Stimulated activated CD4-positive, alpha-beta T cell treated with anti-CD3 and anti-CD28 coated beads, TNF-alpha, amount 100 ng/mL, for 24 hours (primary cell): ENCODE data around the gene NOC2L.

Experiments
- DNase-seq, 3 experiments: peaks; one replicate each; pipeline ENCODE4 v3.0.0-alpha.2; 2020; ENCODE audit warnings: low read depth in 3 of 3

Gene NOC2L

DNA sequence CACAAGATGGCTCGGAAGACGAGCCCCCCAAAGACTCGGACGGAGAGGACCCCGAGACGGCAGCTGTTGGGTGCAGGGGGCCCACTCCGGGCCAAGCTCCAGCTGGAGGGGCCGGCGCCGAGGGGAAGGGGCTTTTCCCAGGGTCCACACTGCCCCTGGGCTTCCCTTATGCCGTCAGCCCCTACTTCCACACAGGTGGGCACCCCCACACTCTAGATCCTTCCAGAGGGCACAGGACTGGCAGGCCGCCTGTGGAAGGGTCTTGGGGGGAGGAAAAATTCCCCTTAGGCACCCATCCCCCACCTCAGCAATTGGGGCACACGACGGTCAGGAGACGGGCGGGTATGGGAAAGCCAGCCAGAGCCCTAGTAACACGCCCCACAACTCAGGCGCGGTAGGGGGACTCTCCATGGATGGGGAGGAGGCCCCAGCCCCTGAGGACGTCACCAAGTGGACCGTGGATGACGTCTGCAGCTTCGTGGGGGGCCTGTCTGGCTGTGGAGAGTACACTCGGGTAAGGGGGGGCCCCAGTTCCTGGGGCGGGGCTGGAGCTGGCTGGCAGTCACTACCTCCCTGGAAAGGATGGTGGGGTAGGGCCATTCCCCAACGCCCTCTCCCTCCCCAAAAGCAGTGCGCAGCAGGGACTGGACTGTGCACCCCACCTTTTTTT is 16.1 kb downstream of the NOC2L start:
- DNase-seq = no peak

GRCh38 chr1:942411-942821 is 16.6 kb downstream of the NOC2L start:
- no peak for DNase-seq

DNA sequence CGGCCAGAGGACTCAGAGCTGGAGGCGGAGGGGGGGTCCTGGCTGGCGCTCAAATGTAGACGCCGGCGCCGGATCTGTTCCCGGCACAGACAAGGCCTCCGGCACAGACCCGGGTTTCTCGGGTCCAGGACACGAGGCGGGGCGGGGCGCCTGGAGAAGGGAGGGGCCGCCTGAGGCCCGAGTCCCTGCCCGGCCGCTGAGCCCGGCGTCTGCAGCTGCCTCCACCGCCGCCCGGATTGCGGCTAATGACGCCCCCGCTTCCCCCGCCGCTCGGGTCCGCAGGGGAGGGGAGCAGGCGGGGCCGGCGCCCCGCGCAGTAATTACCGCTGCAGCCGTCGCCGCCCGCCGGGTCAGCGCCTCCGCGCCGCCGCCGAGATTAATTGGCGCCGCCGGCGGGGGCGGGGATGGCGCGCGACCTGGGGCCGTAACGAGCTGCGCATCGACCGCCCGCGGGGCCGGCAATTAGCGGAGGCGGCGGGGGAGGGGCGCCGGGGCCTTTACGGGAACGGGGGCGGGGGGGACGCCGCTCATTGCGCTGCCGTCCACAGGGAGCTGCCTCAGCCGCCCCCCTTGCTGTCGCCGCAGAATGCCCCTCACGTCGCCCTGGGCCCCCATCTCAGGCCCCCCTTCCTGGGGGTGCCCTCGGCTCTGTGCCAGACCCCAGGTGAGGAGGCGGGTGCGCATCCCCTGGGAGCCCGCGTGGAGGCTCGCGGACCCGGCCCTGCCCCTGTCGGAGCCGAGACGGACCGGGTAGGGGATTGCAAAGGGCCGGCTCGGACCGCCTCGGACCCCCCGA is 17.3 kb downstream of the NOC2L start:
- no peak for DNase-seq

DNA sequence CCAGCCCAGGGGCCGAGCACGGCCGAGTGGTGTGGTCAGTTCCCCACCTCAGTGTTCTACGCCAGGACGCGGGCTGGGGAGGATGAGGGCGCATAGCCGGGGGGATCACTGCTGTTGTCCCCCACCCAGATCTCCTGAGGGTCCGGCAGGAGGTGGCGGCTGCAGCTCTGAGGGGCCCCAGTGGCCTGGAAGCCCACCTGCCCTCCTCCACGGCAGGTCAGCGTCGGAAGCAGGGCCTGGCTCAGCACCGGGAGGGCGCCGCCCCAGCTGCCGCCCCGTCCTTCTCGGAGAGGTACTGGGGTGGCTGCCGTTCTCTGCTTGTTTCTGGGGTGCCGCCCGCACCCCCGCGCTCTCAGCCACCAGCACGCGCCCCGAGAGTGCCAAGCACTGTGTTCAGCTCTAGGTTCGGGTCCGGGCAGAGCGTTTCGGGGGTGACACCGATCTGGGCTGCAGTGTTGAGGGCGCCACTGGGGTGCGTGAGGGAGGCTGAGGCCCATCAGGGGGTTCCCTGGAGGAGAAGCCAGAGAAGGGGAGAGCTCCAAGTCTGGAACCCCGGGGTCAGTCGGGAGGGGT is 18.0 kb downstream of the NOC2L start:
- no peak for DNase-seq

DNA sequence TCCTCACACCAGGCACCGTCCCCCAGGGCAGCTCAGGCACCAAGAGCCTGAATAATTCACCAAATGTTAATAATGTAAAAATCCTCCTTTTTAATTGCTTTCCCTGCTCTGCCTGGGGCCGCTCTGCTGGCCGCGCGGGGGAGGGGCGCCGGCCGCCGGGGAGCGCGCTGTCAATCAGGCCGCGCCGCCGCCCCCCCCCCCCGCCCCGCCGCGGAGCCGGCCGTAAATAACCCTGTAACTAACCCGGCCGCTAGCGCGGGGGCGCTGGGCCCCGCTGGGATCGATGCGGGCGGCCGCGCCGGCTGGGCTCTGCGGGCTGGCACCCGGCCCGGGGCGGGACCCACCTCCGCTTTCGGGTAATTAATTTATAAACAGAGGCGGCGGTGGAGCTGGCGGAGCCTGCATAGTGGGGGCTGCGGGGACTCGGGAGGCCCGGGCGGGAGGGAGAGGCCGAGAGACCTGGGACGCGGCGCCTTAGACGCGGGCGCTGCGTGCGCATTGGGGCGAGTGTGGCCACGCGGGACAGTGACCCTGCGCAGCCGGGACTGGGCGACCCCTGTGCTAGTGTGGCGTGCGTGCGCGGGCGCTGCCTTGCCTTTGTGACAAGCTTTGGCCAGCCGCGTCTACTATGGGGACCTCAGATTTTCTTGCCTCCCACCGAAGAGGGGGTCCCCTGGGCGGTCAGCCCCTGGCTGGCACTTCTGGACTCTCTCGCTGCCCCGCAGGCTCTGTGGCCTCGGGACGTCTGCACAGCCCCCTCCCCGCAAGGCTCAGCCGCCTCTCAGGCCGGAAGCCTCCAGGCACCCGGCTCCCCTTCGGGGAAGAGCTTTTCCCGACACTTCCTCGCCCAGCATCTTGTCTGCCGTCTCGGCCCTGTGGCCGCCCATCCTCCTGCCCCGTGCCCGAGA is 18.7 kb downstream of the NOC2L start:
- no peak for DNase-seq

DNA sequence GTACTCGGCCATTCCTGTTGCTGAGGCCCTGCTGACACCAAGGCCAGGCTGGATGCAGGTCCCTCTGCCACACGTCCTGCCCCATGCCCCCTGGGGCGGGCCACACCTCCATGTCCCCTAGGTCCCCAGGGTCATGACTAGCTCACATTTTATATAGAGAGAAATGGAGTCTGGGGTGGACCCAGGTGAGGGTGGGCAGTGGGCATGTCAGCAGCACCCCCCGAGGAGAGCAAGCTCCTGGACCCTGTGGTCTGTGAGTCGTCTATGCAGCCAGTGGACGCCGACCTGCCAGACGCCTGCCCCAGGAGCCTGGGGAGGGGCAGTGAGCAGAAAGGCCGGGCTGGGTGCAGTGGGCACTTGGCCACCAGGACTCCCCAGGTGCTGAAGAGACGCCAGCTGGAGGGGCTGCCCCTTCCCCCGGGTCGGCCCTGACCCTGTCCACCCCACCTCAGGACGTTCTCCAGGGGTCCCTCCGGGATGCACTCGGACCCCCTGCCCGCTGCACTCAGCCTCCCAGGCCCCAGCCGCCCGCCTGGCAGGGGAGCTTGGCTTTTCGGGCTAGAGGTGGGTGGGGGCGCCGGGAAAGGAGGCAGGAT is 19.4 kb downstream of the NOC2L start:
- DNase-seq = no peak

DNA sequence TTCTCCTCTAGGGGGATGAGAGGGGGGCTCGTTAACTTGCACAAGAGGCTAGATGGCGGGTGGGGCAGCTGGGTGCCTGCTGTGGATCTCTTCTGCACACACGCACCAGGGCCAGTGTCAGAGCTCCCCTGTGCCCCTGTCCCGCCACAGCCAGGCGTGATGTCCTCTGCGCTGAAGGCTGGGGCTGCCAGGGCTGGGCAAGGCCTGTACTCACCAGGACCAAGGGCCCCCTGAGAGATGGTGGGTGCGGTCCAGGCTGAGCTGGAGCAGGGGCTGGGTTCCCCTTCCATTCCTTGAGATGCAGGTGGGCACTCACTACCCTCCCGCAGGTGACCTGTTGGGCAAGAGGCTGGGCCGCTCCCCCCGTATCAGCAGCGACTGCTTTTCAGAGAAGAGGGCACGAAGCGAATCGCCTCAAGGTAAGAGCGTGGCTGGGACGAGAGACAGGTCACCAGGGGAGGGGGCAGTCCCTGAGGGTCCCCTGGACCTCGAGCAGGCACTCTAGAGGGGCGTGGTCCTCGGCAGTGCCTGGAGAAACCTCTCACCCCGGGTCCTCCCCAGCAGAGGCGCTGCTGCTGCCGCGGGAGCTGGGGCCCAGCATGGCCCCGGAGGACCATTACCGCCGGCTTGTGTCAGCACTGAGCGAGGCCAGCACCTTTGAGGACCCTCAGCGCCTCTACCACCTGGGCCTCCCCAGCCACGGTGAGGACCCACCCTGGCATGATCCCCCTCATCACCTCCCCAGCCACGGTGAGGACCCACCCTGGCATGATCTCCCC is 20.2 kb downstream of the NOC2L start:
- no peak for DNase-seq

DNA sequence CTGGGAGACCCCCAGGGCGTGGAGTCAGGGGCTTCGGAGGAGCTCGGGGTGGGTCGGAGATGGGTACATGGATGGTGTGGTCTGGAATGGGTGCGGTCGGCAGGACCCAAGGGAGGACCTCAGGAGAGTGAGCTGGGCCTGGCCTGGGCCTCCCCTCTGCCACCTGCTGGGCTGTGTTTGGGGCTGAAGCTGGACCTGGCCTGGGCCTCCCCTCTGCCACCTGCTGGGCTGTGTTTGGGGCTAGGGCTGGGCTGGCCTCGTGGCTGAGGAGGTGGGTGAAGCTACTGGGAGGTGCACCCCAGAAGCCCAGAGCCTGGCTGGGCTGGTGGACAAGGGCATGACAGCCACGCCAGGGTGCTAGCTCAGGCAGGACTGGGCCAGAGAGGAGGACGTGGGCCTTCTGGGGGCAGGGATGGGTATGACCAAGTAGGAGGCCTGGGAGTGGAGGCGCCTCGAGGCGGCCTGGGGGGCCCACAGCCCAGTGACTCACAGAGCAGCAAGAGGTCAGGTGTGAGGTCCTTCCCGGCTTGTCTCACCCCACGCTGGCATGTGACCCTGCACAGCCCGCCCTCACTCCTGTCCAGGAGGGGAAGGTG is 20.9 kb downstream of the NOC2L start:
- no peak for DNase-seq

DNA sequence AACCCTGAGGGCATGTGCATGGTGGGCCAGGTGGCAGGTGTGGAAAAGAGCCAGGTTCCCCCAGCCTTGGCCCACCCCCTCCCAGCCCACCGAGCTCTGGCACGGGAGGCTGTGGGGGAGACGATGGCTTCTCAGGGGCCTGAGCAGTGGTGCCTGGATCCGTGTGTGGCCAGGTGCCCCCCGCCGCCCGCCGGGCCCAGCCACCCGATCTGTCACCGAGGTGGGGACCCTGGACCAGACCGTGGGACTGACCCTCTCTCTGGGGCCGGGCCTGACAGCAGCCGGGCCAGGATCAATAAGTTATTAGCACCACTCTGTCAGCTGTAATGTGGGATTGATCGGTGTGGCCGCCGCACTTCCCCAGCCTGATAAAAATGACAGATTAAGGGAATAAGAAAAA is 21.5 kb downstream of the NOC2L start:
- no peak for DNase-seq

GRCh38 chr1:936348-937264 is 22.4 kb downstream of the NOC2L start:
- no peak for DNase-seq

DNA sequence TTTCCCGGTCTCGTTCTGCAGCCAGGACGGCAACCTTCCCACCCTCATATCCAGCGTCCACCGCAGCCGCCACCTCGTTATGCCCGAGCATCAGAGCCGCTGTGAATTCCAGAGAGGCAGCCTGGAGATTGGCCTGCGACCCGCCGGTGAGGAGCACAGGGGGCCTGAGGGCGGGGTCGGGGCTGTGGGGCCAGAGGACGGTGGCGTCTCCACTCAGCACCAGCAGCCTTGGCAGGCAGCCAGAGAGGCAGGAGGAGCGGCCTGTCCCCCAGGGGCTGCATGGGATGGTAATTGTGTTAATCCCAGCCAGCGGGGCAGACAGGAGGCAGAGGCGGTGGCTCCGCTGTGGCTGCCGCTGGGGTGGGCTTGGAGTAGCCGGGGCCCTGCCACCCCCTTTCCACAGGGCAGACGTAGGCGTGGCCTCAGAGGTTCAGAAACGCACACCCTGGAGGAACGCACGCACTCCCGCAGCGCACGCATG is 23.3 kb downstream of the NOC2L start:
- no peak for DNase-seq

DNA sequence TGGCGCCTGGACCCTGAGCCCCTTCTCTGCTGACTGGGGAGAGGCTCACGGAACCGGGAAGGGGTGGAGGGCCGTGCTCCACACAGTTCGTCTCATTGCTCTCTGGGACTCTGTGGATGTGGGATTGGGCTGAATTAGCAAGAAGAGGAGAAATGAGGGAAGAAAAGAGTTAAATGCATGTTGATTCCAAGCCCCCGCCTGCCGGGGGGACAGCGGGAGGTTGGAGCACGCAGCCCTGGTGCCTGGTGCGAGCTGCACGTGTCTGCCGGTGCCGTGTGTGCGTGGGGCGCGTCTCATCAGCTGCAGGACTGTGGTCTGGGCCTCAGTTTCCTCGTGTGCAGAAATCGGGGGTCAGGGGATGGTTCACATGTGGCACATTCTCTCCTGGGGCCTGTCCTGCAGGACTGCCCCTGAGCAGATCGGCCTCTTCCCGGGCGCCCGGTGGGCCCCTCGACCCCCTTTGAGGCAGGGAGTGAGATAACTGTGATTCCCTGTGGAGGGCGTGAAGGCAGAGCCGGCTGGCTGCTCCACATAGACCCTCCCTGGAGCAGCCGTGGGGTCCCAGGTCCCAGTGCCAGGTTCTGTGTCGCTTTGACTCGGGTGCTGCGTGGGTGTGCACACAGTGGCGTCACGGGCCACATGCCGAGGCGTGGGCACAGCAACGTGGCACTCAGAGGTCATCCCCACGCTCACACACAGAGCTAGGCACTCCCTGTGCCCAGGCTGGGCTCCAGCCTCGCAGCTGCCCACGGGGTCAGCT is 23.9 kb downstream of the NOC2L start:
- no peak for DNase-seq

- DNase-seq = no peak
Observed at GRCh38 chr1:933603-933940, 25.5 kb downstream of the NOC2L start.

DNA sequence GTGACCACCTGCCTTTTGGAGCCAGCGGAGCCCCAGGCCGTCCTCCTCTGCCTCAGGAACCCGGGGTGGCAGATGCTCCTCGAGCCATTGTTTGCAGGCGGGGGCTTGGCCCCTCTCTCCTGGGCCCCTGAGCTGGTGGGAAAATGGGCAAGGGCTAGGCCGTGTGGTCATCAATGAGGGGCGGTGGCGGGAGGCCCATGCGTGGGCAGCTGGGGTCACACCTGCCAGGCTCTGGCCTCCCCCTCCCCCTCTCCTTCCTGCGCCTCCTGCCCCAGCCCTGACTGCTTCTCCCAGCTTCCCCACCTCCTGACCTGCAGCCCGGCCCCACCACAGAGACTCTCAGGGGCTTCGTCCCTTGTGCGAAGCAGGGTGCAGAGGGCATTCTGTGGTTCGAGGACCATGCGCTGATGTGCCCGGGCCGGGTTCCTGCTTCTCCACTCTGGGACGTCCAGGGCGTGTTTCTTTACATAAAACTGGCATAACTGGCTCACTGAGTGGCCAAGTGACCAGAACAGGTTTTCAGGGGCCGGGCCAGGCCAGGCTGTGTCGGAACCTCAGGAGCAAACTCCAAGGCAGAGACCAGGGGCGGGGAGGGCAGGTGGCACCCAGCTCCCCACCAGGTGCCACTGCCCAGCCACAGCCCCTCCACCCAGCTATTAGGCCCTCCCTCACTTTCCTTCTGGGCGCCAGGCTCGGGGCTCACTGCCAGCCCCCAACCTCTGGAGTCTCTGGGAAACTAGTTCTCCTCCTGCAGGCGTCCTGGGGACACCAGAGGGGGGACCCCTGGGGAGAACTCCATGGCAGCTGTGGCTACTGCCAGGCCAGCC is 26.1 kb downstream of the NOC2L start:
- DNase-seq = no peak

- DNase-seq = no peak
Observed at GRCh38 chr1:932173-932510, 26.9 kb downstream of the NOC2L start.

DNA sequence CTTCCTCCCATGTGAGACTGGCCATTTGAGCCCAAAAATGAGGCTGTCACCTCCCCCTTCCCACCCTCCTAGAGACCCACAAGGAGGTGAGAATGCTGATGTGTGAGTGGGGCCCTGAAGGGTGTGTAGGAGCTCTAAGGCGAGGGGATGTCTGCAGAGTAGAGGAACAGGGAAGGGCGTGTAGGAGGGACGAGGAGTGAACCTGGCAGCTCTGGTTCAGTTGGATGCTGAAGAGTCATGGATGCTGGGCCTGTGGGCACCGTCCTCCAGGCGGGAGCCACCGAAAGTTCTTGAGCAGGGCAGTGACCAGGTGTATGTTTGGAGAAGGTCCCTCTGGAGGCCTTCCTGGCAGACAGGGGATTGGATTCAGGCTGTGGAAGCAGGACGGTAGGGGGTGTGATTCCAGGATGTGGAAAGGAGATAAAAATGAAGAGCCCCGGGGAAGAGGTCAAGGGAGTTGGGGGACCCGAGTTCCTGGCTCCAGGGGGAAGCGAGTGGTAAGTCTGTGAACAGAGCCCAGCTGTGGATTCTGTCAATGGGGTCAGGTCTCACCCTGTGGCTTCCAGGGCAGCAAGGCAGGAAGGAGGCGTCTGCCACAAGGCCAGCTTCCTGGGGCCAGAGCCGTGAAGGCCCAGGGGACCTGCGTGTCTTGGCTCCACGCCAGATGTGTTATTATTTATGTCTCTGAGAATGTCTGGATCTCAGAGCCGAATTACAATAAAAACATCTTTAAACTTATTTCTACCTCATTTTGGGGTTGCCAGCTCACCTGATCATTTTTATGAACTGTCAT is 27.5 kb downstream of the NOC2L start:
- no peak for DNase-seq

GRCh38 chr1:930633-931138 is 28.4 kb downstream of the NOC2L start:
- DNase-seq = no peak
